Neuronal stem cell (in vitro differentiated cells): ENCODE measurements around the gene CAND1.
A peak's percentile ranks its signal among the peaks of the same experiment; 100 is the strongest.

Source experiments
- DNase-seq: peaks from one replicate; pipeline ENCODE4 v3.0.0-alpha.2; 2013; ENCODE audit warnings: low spot score
- H2AFZ ChIP-seq: one replicate; pipeline ENCODE4 v1.6.1; 2013; ENCODE audit warnings: mild to moderate bottlenecking, low read length, inconsistent platforms
- H2AK5ac ChIP-seq: 2 replicates; pipeline ENCODE4 v1.6.1; 2013; ENCODE audit warnings: low read depth, mild to moderate bottlenecking, inconsistent platforms, low read length, moderate library complexity, mixed read lengths
- H2BK120ac ChIP-seq: 2 replicates; pipeline ENCODE4 v1.6.1; 2013; ENCODE audit warnings: low read depth, mild to moderate bottlenecking, inconsistent platforms, low read length, moderate library complexity, mixed read lengths
- H2BK12ac ChIP-seq: one replicate; pipeline ENCODE4 v1.6.1; 2013; ENCODE audit warnings: low read length, inconsistent platforms
- H2BK15ac ChIP-seq: 2 replicates; pipeline ENCODE4 v1.6.1; 2013; ENCODE audit warnings: mild to moderate bottlenecking, low read length, inconsistent platforms, mixed read lengths
- H2BK5ac ChIP-seq: one replicate; pipeline ENCODE4 v1.6.1; 2013; ENCODE audit warnings: inconsistent platforms, mild to moderate bottlenecking, low read length, moderate library complexity
- H3K14ac ChIP-seq: one replicate; pipeline ENCODE4 v1.6.1; 2013; ENCODE audit warnings: low read length, inconsistent platforms
- H3K18ac ChIP-seq: 2 replicates; pipeline ENCODE4 v1.6.1; 2013; ENCODE audit warnings: low read length, inconsistent platforms
- H3K23ac ChIP-seq: 2 replicates; pipeline ENCODE4 v1.6.1; 2013; ENCODE audit warnings: low read depth, mild to moderate bottlenecking, mixed read lengths, low read length, inconsistent platforms; ENCODE audit not compliant: poor library complexity
- H3K27ac ChIP-seq: replicated peaks from 3 replicates; pipeline ENCODE4 v1.5.1; 2013; ENCODE audit warnings: low read length, inconsistent platforms
- H3K27me3 ChIP-seq, 3 experiments: 2 replicates each; pipeline ENCODE4 v1.6.1; 2013; ENCODE audit warnings: low read length in 3 of 3, mild to moderate bottlenecking in 2 of 3, inconsistent platforms in 1 of 3, low read depth in 1 of 3, mixed read lengths in 1 of 3, moderate library complexity in 1 of 3; ENCODE audit not compliant: control insufficient read depth in 3 of 3, insufficient read depth in 3 of 3
- H3K36me3 ChIP-seq, 2 donors: replicated peaks in 1 of 2; 2 replicates each; pipeline ENCODE4 v1.6.1; 2013; ENCODE audit warnings: low read length in 2 of 2; ENCODE audit not compliant: control insufficient read depth in 2 of 2, insufficient read depth in 2 of 2
- H3K4ac ChIP-seq: 2 replicates; pipeline ENCODE4 v1.6.1; 2013; ENCODE audit warnings: inconsistent platforms, mild to moderate bottlenecking, low read length, moderate library complexity
- H3K4me1 ChIP-seq, 2 donors: 1 replicate in 1 of 2; 2 replicates in 1 of 2; pipeline ENCODE4 v1.6.1; 2013; ENCODE audit warnings: low read length in 2 of 2, low read depth in 1 of 2; ENCODE audit not compliant: control insufficient read depth in 2 of 2, insufficient read depth in 1 of 2
- H3K4me2 ChIP-seq: one replicate; pipeline ENCODE4 v1.6.1; 2013; ENCODE audit warnings: mild to moderate bottlenecking, low read length, inconsistent platforms; ENCODE audit not compliant: insufficient read depth, poor library complexity, severe bottlenecking
- H3K4me3 ChIP-seq, 2 donors: 2 replicates each; pipeline ENCODE4 v1.5.1; 2013; ENCODE audit warnings: low read length in 2 of 2, mild to moderate bottlenecking in 2 of 2, inconsistent platforms in 1 of 2, moderate library complexity in 1 of 2
- H3K79me1 ChIP-seq: one replicate; pipeline ENCODE4 v1.6.1; 2013; ENCODE audit warnings: low read depth, mild to moderate bottlenecking, inconsistent platforms, low read length, moderate library complexity
- H3K9ac ChIP-seq: one replicate; pipeline ENCODE4 v1.6.1; 2013; ENCODE audit warnings: mild to moderate bottlenecking, low read depth, low read length, inconsistent platforms; ENCODE audit not compliant: poor library complexity
- H3K9me3 ChIP-seq, 2 donors: replicated peaks in 1 of 2; 2 replicates each; pipeline versions ENCODE3 to v1.6.1; 2013; ENCODE audit warnings: low read length in 2 of 2, mild to moderate bottlenecking in 2 of 2, inconsistent platforms in 1 of 2, low read depth in 1 of 2, mixed read lengths in 1 of 2, moderate library complexity in 1 of 2; ENCODE audit not compliant: control insufficient read depth in 2 of 2, insufficient read depth in 1 of 2
- H4K8ac ChIP-seq: one replicate; pipeline ENCODE4 v1.6.1; 2013; ENCODE audit warnings: low read depth, mild to moderate bottlenecking, inconsistent platforms, low read length, moderate library complexity
- H4K91ac ChIP-seq: one replicate; pipeline ENCODE4 v1.6.1; 2013; ENCODE audit warnings: low read length, low read depth, mild to moderate bottlenecking, inconsistent platforms; ENCODE audit not compliant: poor library complexity
- WGBS, 2 donors: extraction: QIAGEN DNeasy Blood & Tissue Kit; methylation state at CpG; one replicate each; pipeline ENCODE4 v1.1.7; 2013; ENCODE audit warnings: missing lambda C conversion rate in 2 of 2, mixed read lengths in 1 of 2; ENCODE audit not compliant: insufficient read length in 2 of 2, insufficient replicate concordance in 1 of 2; ENCODE audit errors: extremely low coverage in 2 of 2; 5-methylcytosine and 5-hydroxymethylcytosine counted together

CAND1 gene

GRCh38 chr12:67263471-67263870 is 5.7 kb upstream of the CAND1 start:
- Histone ChIP-seq H3K27ac (no peak overlapping the region), H2BK120ac (no peak overlapping the region), H4K91ac (no peak overlapping the region), H2AK5ac (no peak overlapping the region), H3K18ac (no peak overlapping the region), H3K9ac (no peak overlapping the region), H2AFZ (no peak overlapping the region), H4K8ac (no peak overlapping the region), H3K36me3 (no peaks in the 10 kb centered on the region), H3K79me1 (no peaks in the 10 kb centered on the region), H2BK15ac (no peak overlapping the region), H3K23ac (no peak overlapping the region), H3K4me1 (no peaks in the 10 kb centered on the region), H3K4me2 (no peak overlapping the region), H3K9me3 (no peaks in the 10 kb centered on the region), H2BK5ac (no peak overlapping the region), H2BK12ac (no peak overlapping the region), H3K4ac (no peak overlapping the region), H3K4me3 (no peak overlapping the region), H3K14ac (no peak overlapping the region), H3K27me3 (no peaks in the 10 kb centered on the region)
- no peak for DNase-seq
- 100% methylated on average over 2 of the region's 5 CpGs for WGBS, 2 donors

GRCh38 chr12:67268335-67268895 is 743 bp upstream of the CAND1 start:
- peak overlapping the region; percentile 76 for H3K27ac ChIP-seq
- no peaks in the 10 kb centered on the region for H3K79me1 ChIP-seq
- H3K18ac ChIP-seq = peak overlapping the region; percentile 78
- no peak overlapping the region for H2BK12ac ChIP-seq
- peaks cover 0 to 3% of the 10 kb centered on the region in 2 donors for H3K4me1 ChIP-seq
- peak; percentile 95 for DNase-seq
- H3K36me3 ChIP-seq = peaks cover 0 to 9% of the 10 kb centered on the region in 2 donors
- H2BK15ac ChIP-seq = no peak overlapping the region
- H4K91ac ChIP-seq = no peak overlapping the region
- no peak overlapping the region for H4K8ac ChIP-seq
- no CpG with 5 or more reads among the region's 19 CpGs for WGBS, 2 donors
- H2BK5ac ChIP-seq = no peak overlapping the region
- H2AK5ac ChIP-seq = no peak overlapping the region
- no peak overlapping the region for H3K23ac ChIP-seq
- peak overlapping the region; percentile 97 for H2AFZ ChIP-seq
- H3K4me2 ChIP-seq = peak overlapping the region; percentile 39
- no peak overlapping the region for H2BK120ac ChIP-seq
- H3K9me3 ChIP-seq = no peaks in the 10 kb centered on the region
- H3K14ac ChIP-seq = no peak overlapping the region
- H3K9ac ChIP-seq = peak overlapping the region; percentile 26
- no peak overlapping the region for H3K4ac ChIP-seq
- peak overlapping the region; percentile 65 to 83 for H3K4me3 ChIP-seq
- no peaks in the 10 kb centered on the region for H3K27me3 ChIP-seq

- no CpG with 5 or more reads among the region's 61 CpGs for WGBS, 2 donors
- H2BK120ac ChIP-seq = peak overlapping the region; percentile 97
- peaks cover 0 to 24% of the 10 kb centered on the region in 2 donors for H3K36me3 ChIP-seq
- no peak for DNase-seq
- no peaks in the 10 kb centered on the region for H3K79me1 ChIP-seq
- H3K4me2 ChIP-seq = peak overlapping the region; percentile 55
- peak overlapping the region; percentile 37 for H3K4ac ChIP-seq
- peak overlapping the region; percentile 100 for H3K18ac ChIP-seq
- H3K27ac ChIP-seq = peak overlapping the region; percentile 97
- H3K9ac ChIP-seq = peak overlapping the region; percentile 99
- no peaks in the 10 kb centered on the region for H3K9me3 ChIP-seq
- peak overlapping the region; percentile 65 to 97 for H3K4me3 ChIP-seq
- no peak overlapping the region for H4K8ac ChIP-seq
- peaks cover 0 to 3% of the 10 kb centered on the region in 2 donors for H3K4me1 ChIP-seq
- peak overlapping the region; percentile 99 for H2BK5ac ChIP-seq
- H3K23ac ChIP-seq = peak overlapping the region; percentile 87
- H4K91ac ChIP-seq = peak overlapping the region; percentile 88
- peak overlapping the region; percentile 84 for H2BK15ac ChIP-seq
- H2AK5ac ChIP-seq = peak overlapping the region; percentile 96
- H3K14ac ChIP-seq = peak overlapping the region; percentile 63
- H2BK12ac ChIP-seq = peak overlapping the region; percentile 30
- peak overlapping the region; percentile 97 for H2AFZ ChIP-seq
- H3K27me3 ChIP-seq = no peaks in the 10 kb centered on the region
These were observed 745 bp downstream of the CAND1 start for GRCh38 chr12:67269633-67270573.

- Histone ChIP-seq H2BK15ac (no peak overlapping the region), H2BK12ac (no peak overlapping the region), H2AK5ac (no peak overlapping the region), H3K14ac (no peak overlapping the region), H3K9me3 (no peaks in the 10 kb centered on the region), H3K23ac (no peak overlapping the region), H3K36me3 (peaks cover 0 to 28% of the 10 kb centered on the region in 2 donors), H4K8ac (no peak overlapping the region), H3K4me1 (peaks cover 0 to 3% of the 10 kb centered on the region in 2 donors), H3K18ac (no peak overlapping the region), H2BK120ac (no peak overlapping the region), H3K27ac (no peak overlapping the region), H4K91ac (no peak overlapping the region), H2AFZ (no peak overlapping the region), H3K9ac (no peak overlapping the region), H2BK5ac (no peak overlapping the region), H3K4me3 (peak overlapping the region; percentile 65 to 97), H3K79me1 (no peaks in the 10 kb centered on the region), H3K4ac (no peak overlapping the region), H3K4me2 (peak overlapping the region; percentile 55), H3K27me3 (no peaks in the 10 kb centered on the region)
- no peak for DNase-seq
- no CpG with 5 or more reads among the region's 6 CpGs for WGBS, 2 donors
These were observed 1.5 kb downstream of the CAND1 start for GRCh38 chr12:67270622-67271021.
